Loucy (cell line): Measurements from ENCODE around the gene NDP.

Experiments
- H2AFZ ChIP-seq: fragments of 200-600 bp; sonication (generic); 2 replicates; pipeline ENCODE4 v1.6.0; 2016; ENCODE audit warnings: antibody characterized with exemption, mild to moderate bottlenecking, low read length, moderate library complexity
- H3F3A ChIP-seq: fragments of 200-600 bp; 2 replicates; pipeline ENCODE4 v1.6.0; 2016; ENCODE audit warnings: antibody characterized with exemption, low read depth, mild to moderate bottlenecking
- H3K27me3 ChIP-seq: fragments of 200-600 bp; sonication (generic); 2 replicates; pipeline ENCODE4 v1.6.1; 2014; ENCODE audit warnings: low read length, mild to moderate bottlenecking; ENCODE audit not compliant: insufficient read depth, poor library complexity, severe bottlenecking
- H3K36me3 ChIP-seq: fragments of 200-600 bp; sonication (generic); 2 replicates; pipeline ENCODE4 v1.6.1; 2016; ENCODE audit warnings: low read length; ENCODE audit not compliant: insufficient read depth
- H3K4me1 ChIP-seq: fragments of 200-600 bp; sonication (generic); 2 replicates; pipeline ENCODE4 v1.5.1; 2014; ENCODE audit warnings: low read length, mild to moderate bottlenecking; ENCODE audit not compliant: insufficient read depth, poor library complexity, severe bottlenecking
- H3K4me2 ChIP-seq: fragments of 200-600 bp; sonication (generic); 2 replicates; pipeline ENCODE4 v1.6.0; 2014; ENCODE audit warnings: antibody characterized with exemption, low read length, low read depth, mild to moderate bottlenecking; ENCODE audit not compliant: poor library complexity, severe bottlenecking
- H3K4me3 ChIP-seq: fragments of 200-600 bp; sonication (generic); 2 replicates; pipeline ENCODE4 v1.5.1; 2014; ENCODE audit warnings: low read length, mild to moderate bottlenecking, mixed read lengths; ENCODE audit not compliant: poor library complexity, severe bottlenecking
- H3K79me2 ChIP-seq: fragments of 200-600 bp; sonication (generic); 2 replicates; pipeline ENCODE4 v1.6.1; 2014; ENCODE audit warnings: low read length; ENCODE audit not compliant: insufficient read depth
- H3K9ac ChIP-seq: fragments of 200-600 bp; sonication (generic); 2 replicates; pipeline ENCODE4 v1.6.0; 2014; ENCODE audit warnings: mild to moderate bottlenecking, low read depth, low read length, moderate library complexity; ENCODE audit not compliant: poor library complexity, severe bottlenecking
- H3K9me2 ChIP-seq: fragments of 200-600 bp; sonication (generic); replicated peaks from 2 replicates; pipeline ENCODE4 v1.6.1; 2016; ENCODE audit warnings: low read depth, low read length, mixed read lengths
- H3K9me3 ChIP-seq: fragments of 200-600 bp; sonication (generic); 2 replicates; pipeline ENCODE4 v1.6.1; 2014; ENCODE audit warnings: mild to moderate bottlenecking, antibody characterized with exemption, low read length, low read depth; ENCODE audit not compliant: insufficient read depth
- H4K20me1 ChIP-seq: fragments of 200-600 bp; sonication (generic); 2 replicates; pipeline ENCODE4 v1.6.0; 2014; ENCODE audit warnings: antibody characterized with exemption, low read length, mild to moderate bottlenecking; ENCODE audit not compliant: insufficient read depth, poor library complexity, severe bottlenecking
- CTCF ChIP-seq: fragments of 200-600 bp; sonication (generic); conservative IDR thresholded peaks from 2 replicates; pipeline ENCODE4 v1.5.1; 2014; ENCODE audit warnings: mild to moderate bottlenecking, antibody characterized with exemption, low read length
- EZH2phosphoT487 ChIP-seq: fragments of 200-600 bp; IDR thresholded peaks from 2 replicates; pipeline ENCODE4 v1.6.1; 2018; ENCODE audit warnings: antibody characterized with exemption, mild to moderate bottlenecking, moderate library complexity, borderline replicate concordance

NDP gene

GRCh38 chrX:43985511-43985910 lies 12.3 kb upstream of the NDP start:
- TF ChIP-seq EZH2phosphoT487 (no peak), CTCF (no peak)
- Histone ChIP-seq H3K9me3 (no peaks in the 10 kb centered on the region), H3K9ac (no peak overlapping the region), H3K4me3 (no peak overlapping the region), H3K79me2 (no peaks in the 10 kb centered on the region), H3K4me1 (no peaks in the 10 kb centered on the region), H4K20me1 (no peaks in the 10 kb centered on the region), H3F3A (no peaks in the 10 kb centered on the region), H3K9me2 (no peaks in the 10 kb centered on the region), H3K27me3 (no peaks in the 10 kb centered on the region), H2AFZ (no peak overlapping the region), H3K36me3 (no peaks in the 10 kb centered on the region), H3K4me2 (no peak overlapping the region)

GRCh38 chrX:43978226-43978625 lies 5.0 kb upstream of the NDP start:
- Histone ChIP-seq H2AFZ (no peak overlapping the region), H3K27me3 (no peaks in the 10 kb centered on the region), H3K4me2 (no peak overlapping the region), H3K36me3 (no peaks in the 10 kb centered on the region), H3K9me2 (no peaks in the 10 kb centered on the region), H3F3A (no peaks in the 10 kb centered on the region), H3K9ac (no peak overlapping the region), H4K20me1 (no peaks in the 10 kb centered on the region), H3K9me3 (no peaks in the 10 kb centered on the region), H3K79me2 (no peaks in the 10 kb centered on the region), H3K4me1 (no peaks in the 10 kb centered on the region), H3K4me3 (no peak overlapping the region)
- TF ChIP-seq CTCF (no peak), EZH2phosphoT487 (no peak)

GRCh38 chrX:43976205-43976604 lies 3.0 kb upstream of the NDP start:
- Histone ChIP-seq H3K79me2 (no peaks in the 10 kb centered on the region), H3K9me2 (no peaks in the 10 kb centered on the region), H2AFZ (no peak overlapping the region), H3K4me3 (no peak overlapping the region), H3K27me3 (no peaks in the 10 kb centered on the region), H3K9me3 (no peaks in the 10 kb centered on the region), H3K9ac (no peak overlapping the region), H3K36me3 (no peaks in the 10 kb centered on the region), H3F3A (no peaks in the 10 kb centered on the region), H3K4me2 (no peak overlapping the region), H4K20me1 (no peaks in the 10 kb centered on the region), H3K4me1 (no peaks in the 10 kb centered on the region)
- TF ChIP-seq CTCF (no peak), EZH2phosphoT487 (no peak)
